ENCODE measurements around the gene CREB5.

Gene CREB5

DNA sequence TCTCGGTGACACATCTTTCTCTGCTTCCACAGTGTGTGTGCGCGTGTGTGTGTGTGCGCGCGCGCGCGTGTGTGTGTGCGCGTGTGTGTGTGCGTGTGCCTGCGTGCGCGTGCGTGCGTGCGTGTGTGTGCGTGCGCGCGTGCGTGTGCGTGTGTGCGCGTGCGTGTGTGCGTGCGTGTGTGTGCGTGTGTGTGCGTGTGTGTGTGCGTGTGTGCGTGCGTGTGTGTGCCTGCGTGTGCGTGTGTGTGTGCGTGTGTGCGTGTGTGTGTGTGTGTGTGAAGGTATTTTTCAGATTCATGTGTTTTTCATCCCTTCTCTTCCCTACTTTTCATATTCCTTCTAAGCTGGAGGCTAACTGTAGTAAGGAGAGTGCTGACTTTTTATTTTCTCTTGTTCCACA is 148.4 kb downstream of the CREB5 start:
- no peak for DNase-seq (ENCODE audit: low read depth, low spot score)
- Histone ChIP-seq H3K27ac (ENCODE audit: low read length) (no peak overlapping the region), H3K4me1 (ENCODE audit: control insufficient read depth, insufficient read depth, low read length) (no peaks in the 10 kb centered on the region; the same call in 1 of the 2 replicates), H3K36me3 (ENCODE audit: control insufficient read depth, insufficient read depth, low read length) (no peaks in the 10 kb centered on the region), H3K27me3 (ENCODE audit: control insufficient read depth, insufficient read depth, low read length) (no peaks in the 10 kb centered on the region), H3K9me3 (ENCODE audit: control insufficient read depth, insufficient read depth, low read length) (no peaks in the 10 kb centered on the region), H3K4me3 (ENCODE audit: low read length) (no peak overlapping the region)
- WGBS (ENCODE audit: insufficient coverage, insufficient read length): no CpG with 5 or more reads among the region's 38 CpGs

DNA sequence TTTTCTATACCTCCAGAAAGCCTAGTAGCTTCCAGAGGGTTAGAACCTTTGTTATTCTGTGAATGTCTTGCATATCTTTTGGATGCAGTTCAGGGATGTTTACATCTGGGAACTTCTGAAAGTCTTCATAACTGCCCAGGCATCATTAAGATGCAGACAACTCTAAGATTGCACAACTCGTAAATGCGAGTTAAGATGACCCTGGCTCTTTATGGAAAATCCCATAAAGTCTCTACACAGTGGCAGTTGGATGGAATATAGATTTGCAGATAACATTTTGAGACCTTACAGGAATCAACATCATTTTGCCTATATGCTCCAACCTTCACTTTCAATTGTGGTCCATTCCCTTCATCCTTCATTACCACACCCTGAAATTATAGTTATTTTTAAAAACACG is 151.7 kb downstream of the CREB5 start:
- no peaks in the 10 kb centered on the region for H3K36me3 ChIP-seq (ENCODE audit: control insufficient read depth, insufficient read depth, low read length)
- no peaks in the 10 kb centered on the region for H3K27me3 ChIP-seq (ENCODE audit: control insufficient read depth, insufficient read depth, low read length)
- no peak overlapping the region for H3K4me3 ChIP-seq (ENCODE audit: low read length)
- no peaks in the 10 kb centered on the region for H3K4me1 ChIP-seq (ENCODE audit: control insufficient read depth, insufficient read depth, low read length)
- H3K9me3 ChIP-seq (ENCODE audit: control insufficient read depth, insufficient read depth, low read length): no peaks in the 10 kb centered on the region
- H3K27ac ChIP-seq (ENCODE audit: low read length): no peak overlapping the region
- WGBS (ENCODE audit: insufficient coverage, insufficient read length): no CpG with 5 or more reads among the region's 3 CpGs
- DNase-seq (ENCODE audit: low read depth, low spot score): no peak

DNA sequence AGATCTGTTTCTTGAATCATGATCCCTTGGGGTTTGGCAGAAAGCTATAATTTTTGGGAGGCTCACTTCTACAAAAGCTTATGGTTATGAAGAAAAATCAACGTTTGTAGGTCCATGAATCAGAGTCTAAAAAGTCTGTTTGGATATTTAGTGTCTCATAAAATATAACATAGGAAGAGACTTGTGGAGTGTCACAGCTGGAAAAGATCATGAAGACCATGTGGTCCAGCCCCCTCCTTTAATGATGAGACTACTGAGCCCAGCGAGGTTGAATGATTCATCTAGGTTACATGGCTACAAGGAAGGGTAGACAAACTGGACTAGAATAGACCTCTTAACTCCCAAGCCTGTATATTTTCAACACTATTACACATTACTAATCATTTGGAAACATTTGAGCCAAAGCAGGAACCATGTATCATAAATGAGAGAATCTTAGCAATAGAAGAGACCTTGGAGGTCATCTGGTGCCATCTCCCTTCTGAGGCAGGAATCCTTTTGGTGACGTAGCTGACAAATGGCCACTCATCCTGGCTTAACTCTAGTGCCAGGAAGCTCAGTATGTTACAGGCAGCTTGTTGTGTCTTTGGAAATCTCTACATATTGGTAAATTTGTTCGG is 152.5 kb downstream of the CREB5 start:
- H3K27ac ChIP-seq (ENCODE audit: low read length): no peak overlapping the region
- no peak overlapping the region for H3K4me3 ChIP-seq (ENCODE audit: low read length)
- DNase-seq (ENCODE audit: low read depth, low spot score): no peak
- no peaks in the 10 kb centered on the region for H3K9me3 ChIP-seq (ENCODE audit: control insufficient read depth, insufficient read depth, low read length)
- no peaks in the 10 kb centered on the region for H3K4me1 ChIP-seq (ENCODE audit: control insufficient read depth, insufficient read depth, low read length)
- H3K27me3 ChIP-seq (ENCODE audit: control insufficient read depth, insufficient read depth, low read length): no peaks in the 10 kb centered on the region
- no peaks in the 10 kb centered on the region for H3K36me3 ChIP-seq (ENCODE audit: control insufficient read depth, insufficient read depth, low read length)
- no CpG with 5 or more reads among the region's 4 CpGs for WGBS (ENCODE audit: insufficient coverage, insufficient read length)

DNA sequence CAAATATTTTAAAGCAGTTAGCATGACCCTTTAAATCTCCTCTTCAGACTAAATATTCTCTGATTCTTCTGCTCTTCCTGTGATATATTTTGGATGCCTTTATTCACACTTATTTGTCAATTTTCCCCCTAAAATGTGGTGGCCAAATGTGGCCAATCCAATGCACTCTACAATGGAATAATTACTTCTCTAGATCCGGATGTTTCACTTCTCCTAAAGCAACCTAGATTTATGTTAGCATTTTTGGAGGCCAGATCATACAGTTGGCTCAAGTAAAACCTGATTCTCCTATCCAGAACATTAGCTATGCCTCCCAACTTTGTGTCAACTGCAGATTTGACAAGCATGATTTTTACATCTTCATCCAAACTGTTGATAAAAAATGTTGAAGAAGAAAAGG is 153.7 kb downstream of the CREB5 start:
- H3K9me3 ChIP-seq (ENCODE audit: control insufficient read depth, insufficient read depth, low read length): no peaks in the 10 kb centered on the region
- no CpG with 5 or more reads among the region's 1 CpG for WGBS (ENCODE audit: insufficient coverage, insufficient read length)
- H3K4me1 ChIP-seq (ENCODE audit: control insufficient read depth, insufficient read depth, low read length): no peaks in the 10 kb centered on the region
- no peak for DNase-seq (ENCODE audit: low read depth, low spot score)
- no peak overlapping the region for H3K4me3 ChIP-seq (ENCODE audit: low read length)
- no peaks in the 10 kb centered on the region for H3K36me3 ChIP-seq (ENCODE audit: control insufficient read depth, insufficient read depth, low read length)
- H3K27ac ChIP-seq (ENCODE audit: low read length): no peak overlapping the region
- H3K27me3 ChIP-seq (ENCODE audit: control insufficient read depth, insufficient read depth, low read length): no peaks in the 10 kb centered on the region

DNA sequence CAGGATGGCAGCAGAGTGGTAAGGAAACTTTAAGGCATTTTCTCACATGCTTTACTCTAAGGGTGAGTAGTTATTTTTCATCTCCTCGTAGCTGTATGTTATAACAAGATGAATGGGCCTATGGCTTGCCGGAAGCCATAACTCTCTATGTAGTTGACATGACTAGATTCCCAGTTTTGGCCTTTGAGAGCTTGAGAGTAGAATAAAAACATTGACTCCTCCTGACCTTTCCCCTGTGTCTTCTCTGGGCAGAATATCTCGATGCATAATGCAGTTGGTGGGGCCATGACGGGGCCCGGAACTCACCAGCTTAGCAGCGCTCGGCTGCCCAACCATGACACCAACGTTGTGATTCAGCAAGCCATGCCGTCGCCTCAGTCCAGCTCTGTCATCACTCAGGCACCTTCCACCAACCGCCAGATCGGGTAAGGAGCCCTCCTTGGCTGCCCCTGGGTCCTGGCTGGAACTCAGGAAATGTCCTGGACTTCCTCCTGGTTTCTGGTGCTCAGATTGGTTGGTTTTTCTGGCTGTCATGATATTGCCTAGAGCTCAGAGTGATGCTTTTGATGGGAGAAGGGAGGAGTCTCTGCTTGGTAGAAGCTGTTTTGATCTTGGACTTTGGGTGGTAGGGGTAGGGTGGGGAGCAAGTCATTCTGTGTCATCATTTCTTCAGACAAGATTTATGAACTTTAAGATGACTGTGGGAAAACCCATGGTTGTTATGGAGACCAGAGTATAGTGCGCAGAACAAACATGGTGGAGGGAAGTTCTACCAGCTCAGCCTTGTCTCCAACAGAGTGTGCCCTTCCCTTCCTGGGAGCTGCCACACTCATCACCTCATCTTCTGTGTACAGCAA is 158.0 kb downstream of the CREB5 start:
- no CpG with 5 or more reads among the region's 13 CpGs for WGBS (ENCODE audit: insufficient coverage, insufficient read length)
- no peak for DNase-seq (ENCODE audit: low read depth, low spot score)
- H3K4me3 ChIP-seq (ENCODE audit: low read length): no peak overlapping the region

DNA sequence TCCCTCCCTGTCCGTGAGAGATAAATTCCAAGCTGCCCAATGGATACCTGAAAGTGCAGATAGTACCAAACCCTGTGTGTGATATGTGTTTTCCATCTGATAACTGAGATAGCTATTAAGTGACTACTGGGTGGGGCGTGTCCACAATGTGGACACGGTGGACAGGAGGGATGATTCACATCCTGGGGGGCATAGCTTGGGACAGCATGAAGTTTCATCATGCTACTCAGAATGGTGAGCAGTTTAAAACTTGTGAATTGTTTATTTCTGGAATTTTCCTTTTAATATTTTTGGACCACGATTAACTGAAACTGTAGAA is 158.6 kb downstream of the CREB5 start:
- Histone ChIP-seq H3K4me1 (ENCODE audit: control insufficient read depth, insufficient read depth, low read length) (peaks cover 1% of the 10 kb centered on the region; the same call in 1 of the 2 replicates), H3K9me3 (ENCODE audit: control insufficient read depth, insufficient read depth, low read length) (no peaks in the 10 kb centered on the region), H3K36me3 (ENCODE audit: control insufficient read depth, insufficient read depth, low read length) (no peaks in the 10 kb centered on the region), H3K27me3 (ENCODE audit: control insufficient read depth, insufficient read depth, low read length) (no peaks in the 10 kb centered on the region), H3K4me3 (ENCODE audit: low read length) (no peak overlapping the region), H3K27ac (ENCODE audit: low read length) (no peak overlapping the region)
- WGBS (ENCODE audit: insufficient coverage, insufficient read length): no CpG with 5 or more reads among the region's 4 CpGs
- DNase-seq (ENCODE audit: low read depth, low spot score): no peak

More for the DNA sequence above, 158.0 kb downstream of the CREB5 start:
- Histone ChIP-seq H3K27me3 (ENCODE audit: control insufficient read depth, insufficient read depth, low read length) (no peaks in the 10 kb centered on the region), H3K36me3 (ENCODE audit: control insufficient read depth, insufficient read depth, low read length) (no peaks in the 10 kb centered on the region), H3K9me3 (ENCODE audit: control insufficient read depth, insufficient read depth, low read length) (no peaks in the 10 kb centered on the region), H3K4me1 (ENCODE audit: control insufficient read depth, insufficient read depth, low read length) (peaks cover 1% of the 10 kb centered on the region; the same call in 1 of the 2 replicates), H3K27ac (ENCODE audit: low read length) (no peak overlapping the region)

DNA sequence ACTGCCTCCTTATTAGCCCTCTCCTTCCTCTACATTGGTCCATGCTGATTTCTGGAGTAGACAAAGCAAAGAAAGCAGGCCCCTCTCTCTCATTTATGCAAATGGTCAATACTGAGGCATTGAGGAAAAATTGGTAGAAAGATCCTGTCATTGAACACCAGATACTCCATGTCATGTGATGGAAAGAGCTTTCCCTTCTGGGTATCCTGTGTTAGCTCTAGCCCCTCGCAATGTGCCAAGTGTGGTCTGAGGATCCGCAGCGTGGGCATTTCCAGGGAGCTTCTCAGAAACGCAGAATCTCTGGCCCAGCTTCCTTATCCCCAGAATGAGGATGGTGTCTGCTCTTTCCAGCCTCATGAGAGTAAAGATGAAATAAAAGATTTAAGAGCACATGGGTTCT is 159.1 kb downstream of the CREB5 start:
- Histone ChIP-seq H3K36me3 (ENCODE audit: control insufficient read depth, insufficient read depth, low read length) (no peaks in the 10 kb centered on the region), H3K4me3 (ENCODE audit: low read length) (no peak overlapping the region), H3K27ac (ENCODE audit: low read length) (no peak overlapping the region), H3K27me3 (ENCODE audit: control insufficient read depth, insufficient read depth, low read length) (no peaks in the 10 kb centered on the region), H3K9me3 (ENCODE audit: control insufficient read depth, insufficient read depth, low read length) (no peaks in the 10 kb centered on the region), H3K4me1 (ENCODE audit: control insufficient read depth, insufficient read depth, low read length) (peaks cover 1% of the 10 kb centered on the region; the same call in 1 of the 2 replicates)
- DNase-seq (ENCODE audit: low read depth, low spot score): no peak
- no CpG with 5 or more reads among the region's 4 CpGs for WGBS (ENCODE audit: insufficient coverage, insufficient read length)

DNA sequence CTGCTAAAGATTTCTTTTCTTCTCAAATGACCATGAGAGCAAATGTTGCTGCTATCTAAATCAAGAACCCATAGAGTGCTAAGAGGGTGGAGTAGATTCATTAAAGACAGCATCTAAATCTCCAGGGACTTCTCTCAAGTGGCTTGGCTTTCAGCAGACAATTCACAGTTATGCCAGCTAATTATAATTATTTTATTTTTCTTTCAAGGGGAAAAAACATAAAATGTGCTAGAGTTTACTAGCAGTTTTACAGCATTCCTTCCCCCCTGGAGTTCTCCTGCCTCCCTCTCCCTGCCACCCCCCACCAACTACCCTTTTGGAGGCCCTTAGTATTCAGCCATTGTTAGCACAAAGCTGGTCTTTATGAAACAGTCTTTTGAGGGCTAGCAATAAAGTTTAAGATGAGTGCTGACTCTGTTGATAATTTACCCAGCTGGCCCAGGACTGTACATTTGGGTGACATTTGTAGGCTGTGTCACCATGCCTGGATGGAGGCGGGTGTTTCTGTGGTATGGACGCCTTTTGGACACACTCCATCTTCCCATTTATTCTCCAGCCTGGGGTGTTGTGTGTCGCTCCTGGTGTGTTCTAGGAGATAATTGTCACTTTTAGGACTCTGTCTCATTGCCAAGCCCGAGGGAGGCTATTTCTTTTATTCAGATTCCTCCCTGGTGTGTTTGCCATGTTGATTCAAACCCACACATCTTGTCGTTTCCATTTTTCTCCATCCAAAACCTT is 160.2 kb downstream of the CREB5 start:
- peaks cover 1% of the 10 kb centered on the region; the same call in 1 of the 2 replicates for H3K4me1 ChIP-seq (ENCODE audit: control insufficient read depth, insufficient read depth, low read length)
- H3K4me3 ChIP-seq (ENCODE audit: low read length): no peak overlapping the region
- no peaks in the 10 kb centered on the region for H3K9me3 ChIP-seq (ENCODE audit: control insufficient read depth, insufficient read depth, low read length)
- H3K27ac ChIP-seq (ENCODE audit: low read length): no peak overlapping the region
- no peaks in the 10 kb centered on the region for H3K36me3 ChIP-seq (ENCODE audit: control insufficient read depth, insufficient read depth, low read length)
- no peaks in the 10 kb centered on the region for H3K27me3 ChIP-seq (ENCODE audit: control insufficient read depth, insufficient read depth, low read length)
- no CpG with 5 or more reads among the region's 5 CpGs for WGBS (ENCODE audit: insufficient coverage, insufficient read length)
- DNase-seq (ENCODE audit: low read depth, low spot score): no peak

DNA sequence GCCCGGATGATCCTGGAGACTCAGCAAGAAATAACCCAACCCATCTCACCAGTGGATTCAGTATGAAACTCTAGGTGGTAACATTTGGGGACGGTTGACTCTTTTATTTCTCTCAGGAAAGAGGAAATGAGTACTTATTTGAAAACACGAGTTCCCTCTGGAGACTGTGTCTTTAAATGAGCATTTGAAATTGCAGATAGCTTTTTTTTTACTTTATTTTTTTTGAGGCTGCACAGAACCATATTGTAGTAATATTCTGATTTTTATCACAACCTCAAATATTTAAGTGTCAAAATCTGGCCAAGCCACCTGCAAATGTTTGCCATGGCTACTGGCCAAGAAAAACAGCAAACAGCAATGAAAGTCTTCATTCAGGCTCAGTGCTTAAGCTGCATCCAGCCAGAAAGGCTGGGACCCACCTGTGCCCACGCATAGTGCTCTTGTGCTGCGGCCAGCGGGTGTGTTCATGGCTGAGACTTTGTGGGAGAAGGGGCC is 160.8 kb downstream of the CREB5 start:
- Histone ChIP-seq H3K9me3 (ENCODE audit: control insufficient read depth, insufficient read depth, low read length) (no peaks in the 10 kb centered on the region), H3K36me3 (ENCODE audit: control insufficient read depth, insufficient read depth, low read length) (no peaks in the 10 kb centered on the region), H3K4me3 (ENCODE audit: low read length) (no peak overlapping the region), H3K27me3 (ENCODE audit: control insufficient read depth, insufficient read depth, low read length) (no peaks in the 10 kb centered on the region), H3K4me1 (ENCODE audit: control insufficient read depth, insufficient read depth, low read length) (peaks cover 1% of the 10 kb centered on the region; the same call in 1 of the 2 replicates), H3K27ac (ENCODE audit: low read length) (no peak overlapping the region)
- WGBS (ENCODE audit: insufficient coverage, insufficient read length): no CpG with 5 or more reads among the region's 6 CpGs
- no peak for DNase-seq (ENCODE audit: low read depth, low spot score)

DNA sequence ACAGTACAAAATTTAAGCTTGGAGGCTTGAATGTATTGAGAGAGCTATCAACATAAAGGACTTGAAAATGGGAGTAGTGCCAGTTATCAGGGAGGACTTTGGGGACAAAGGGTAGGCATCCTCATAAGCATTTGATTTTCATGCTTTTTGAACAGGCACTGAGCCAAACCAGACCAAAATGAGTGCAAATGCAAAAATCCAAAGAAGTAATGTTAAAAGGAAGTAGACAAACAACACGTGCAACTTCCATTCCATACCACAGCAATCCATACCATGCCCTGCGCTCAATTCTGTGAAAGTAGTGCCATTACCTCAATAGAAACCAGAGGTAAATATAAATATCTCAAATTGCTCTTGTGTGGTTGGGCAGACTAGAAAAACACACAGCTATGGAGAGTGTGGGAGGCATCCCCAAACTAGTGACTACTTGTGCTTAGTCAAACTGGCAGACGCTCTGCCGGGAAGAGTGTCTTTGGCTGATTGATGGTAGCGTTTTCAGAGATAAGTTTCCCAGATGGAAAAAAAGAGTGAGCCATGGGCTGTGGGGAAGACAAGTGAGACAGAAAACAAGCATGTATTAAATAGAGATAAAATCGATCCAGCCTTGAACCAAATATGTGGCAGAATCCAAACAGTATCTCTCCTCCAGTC is 161.5 kb downstream of the CREB5 start:
- no peak overlapping the region for H3K27ac ChIP-seq (ENCODE audit: low read length)
- no peak overlapping the region for H3K4me3 ChIP-seq (ENCODE audit: low read length)
- no peaks in the 10 kb centered on the region for H3K27me3 ChIP-seq (ENCODE audit: control insufficient read depth, insufficient read depth, low read length)
- peaks cover 1% of the 10 kb centered on the region; the same call in 1 of the 2 replicates for H3K4me1 ChIP-seq (ENCODE audit: control insufficient read depth, insufficient read depth, low read length)
- DNase-seq (ENCODE audit: low read depth, low spot score): no peak
- no peaks in the 10 kb centered on the region for H3K9me3 ChIP-seq (ENCODE audit: control insufficient read depth, insufficient read depth, low read length)
- H3K36me3 ChIP-seq (ENCODE audit: control insufficient read depth, insufficient read depth, low read length): no peaks in the 10 kb centered on the region
- WGBS (ENCODE audit: insufficient coverage, insufficient read length): no CpG with 5 or more reads among the region's 6 CpGs

Data from iPS DF 6.9 (cell line).